Measurements from ENCODE around the gene EHMT1.

Gene EHMT1

DNA sequence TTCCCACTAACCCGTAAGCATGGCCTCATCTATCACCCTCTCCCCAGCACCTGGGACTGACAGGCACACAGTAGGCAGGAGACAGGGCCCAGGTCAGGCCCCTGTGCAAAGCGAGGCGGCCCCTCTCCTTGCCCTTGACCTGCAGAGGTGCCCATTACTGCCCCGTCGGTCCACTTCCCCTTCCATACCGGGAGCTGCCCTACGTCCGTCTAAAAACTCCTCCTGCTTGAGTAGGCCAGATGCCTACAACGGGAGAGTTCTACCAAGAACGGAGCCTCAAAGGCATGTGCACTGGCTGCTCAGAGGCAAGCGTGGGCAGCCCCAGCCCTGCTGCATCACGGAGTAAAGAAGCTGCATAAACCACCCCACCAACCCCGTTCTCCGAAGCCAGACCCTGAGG lies 35.5 kb upstream of the EHMT1 start:
- Histone ChIP-seq H2AK5ac (ENCODE audit: low read length, severe bottlenecking) (no peak overlapping the region), H3K9ac (ENCODE audit: low read length) (no peak overlapping the region), H2BK120ac (ENCODE audit: low read depth, low read length) (no peak overlapping the region), H3K4me2 (ENCODE audit: low read length, poor library complexity, severe bottlenecking) (no peak overlapping the region), H4K91ac (ENCODE audit: low read length) (no peak overlapping the region), H3K23ac (ENCODE audit: low read length in 2 of 2) (no peak overlapping the region), H3K36me3 (ENCODE audit: control insufficient read depth in 1 of 2, insufficient read depth in 2 of 2, low read depth in 1 of 2, low read length in 2 of 2) (peaks cover 79 to 83% of the 10 kb centered on the region in 2 experiments), H3K27ac (ENCODE audit: low read length, poor library complexity, severe bottlenecking) (no peak overlapping the region), H3K4ac (ENCODE audit: low read depth in 1 of 2, low read length in 2 of 2) (no peak overlapping the region), H3K9me3 (ENCODE audit: control insufficient read depth, low read length) (no peaks in the 10 kb centered on the region), H3K4me1 (ENCODE audit: control insufficient read depth, insufficient read depth, low read depth, low read length) (peaks cover 14% of the 10 kb centered on the region), H3K14ac (ENCODE audit: low read length in 2 of 2) (no peak overlapping the region), H2BK5ac (ENCODE audit: low read depth, low read length, poor library complexity, severe bottlenecking) (no peak overlapping the region), H4K8ac (ENCODE audit: low read length) (no peak overlapping the region), H3K18ac (ENCODE audit: low read depth in 1 of 2, low read length in 2 of 2) (no peak overlapping the region), H2BK15ac (ENCODE audit: low read depth, poor library complexity, severe bottlenecking) (no peak overlapping the region), H2AFZ (ENCODE audit: low read depth, low read length) (no peak overlapping the region), H3K4me3 (ENCODE audit: insufficient read depth in 1 of 2, low read depth in 1 of 2, low read length in 2 of 2) (no peak overlapping the region), H3K79me1 (replicated peaks; ENCODE audit: low read length, poor library complexity, severe bottlenecking) (peaks cover 51% of the 10 kb centered on the region), H2BK12ac (ENCODE audit: low read length in 2 of 2) (no peak overlapping the region), H3K27me3 (ENCODE audit: control insufficient read depth in 1 of 2, insufficient read depth in 1 of 2, low read length in 2 of 2) (no peaks in the 10 kb centered on the region)
- no peak for DNase-seq
- 92% methylated on average over 14 of the region's 14 CpGs for WGBS

DNA sequence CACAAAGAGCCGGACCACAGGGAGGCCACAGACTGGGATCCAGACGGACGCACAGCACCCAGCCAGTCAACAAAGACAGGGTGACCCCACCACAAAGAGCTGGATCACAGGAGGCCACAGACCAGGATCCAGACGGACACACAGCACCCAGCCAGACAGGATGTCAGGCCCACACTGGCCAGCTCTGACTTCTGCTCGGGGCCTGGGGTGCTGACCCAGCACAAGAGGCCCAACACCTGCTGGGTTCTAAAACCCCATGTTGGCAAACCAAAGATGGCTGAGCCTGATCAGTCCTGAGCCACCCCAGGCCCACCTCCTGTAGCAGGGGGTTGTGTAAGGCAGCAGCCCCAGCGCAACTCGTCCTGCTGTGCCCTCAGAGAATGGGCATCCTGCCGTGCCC lies 34.8 kb upstream of the EHMT1 start:
- H3K4ac ChIP-seq (ENCODE audit: low read depth in 1 of 2, low read length in 2 of 2): no peak overlapping the region
- no peaks in the 10 kb centered on the region for H3K27me3 ChIP-seq (ENCODE audit: control insufficient read depth in 1 of 2, insufficient read depth in 1 of 2, low read length in 2 of 2)
- no peak overlapping the region for H3K18ac ChIP-seq (ENCODE audit: low read depth in 1 of 2, low read length in 2 of 2)
- H3K36me3 ChIP-seq (ENCODE audit: control insufficient read depth in 1 of 2, insufficient read depth in 2 of 2, low read depth in 1 of 2, low read length in 2 of 2): peaks cover 84 to 86% of the 10 kb centered on the region in 2 experiments
- H3K79me1 ChIP-seq (replicated peaks; ENCODE audit: low read length, poor library complexity, severe bottlenecking): peaks cover 55% of the 10 kb centered on the region
- H3K14ac ChIP-seq (ENCODE audit: low read length in 2 of 2): no peak overlapping the region
- no peak overlapping the region for H2BK120ac ChIP-seq (ENCODE audit: low read depth, low read length)
- H3K9ac ChIP-seq (ENCODE audit: low read length): no peak overlapping the region
- no peak overlapping the region for H3K4me3 ChIP-seq (ENCODE audit: insufficient read depth in 1 of 2, low read depth in 1 of 2, low read length in 2 of 2)
- H2AFZ ChIP-seq (ENCODE audit: low read depth, low read length): no peak overlapping the region
- no peak overlapping the region for H3K23ac ChIP-seq (ENCODE audit: low read length in 2 of 2)
- WGBS: 92% methylated on average over 8 of the region's 8 CpGs
- no peak overlapping the region for H4K8ac ChIP-seq (ENCODE audit: low read length)
- no peak overlapping the region for H2BK15ac ChIP-seq (ENCODE audit: low read depth, poor library complexity, severe bottlenecking)
- H3K27ac ChIP-seq (ENCODE audit: low read length, poor library complexity, severe bottlenecking): no peak overlapping the region
- no peak for DNase-seq
- no peaks in the 10 kb centered on the region for H3K9me3 ChIP-seq (ENCODE audit: control insufficient read depth, low read length)
- no peak overlapping the region for H2BK12ac ChIP-seq (ENCODE audit: low read length in 2 of 2)
- H3K4me2 ChIP-seq (ENCODE audit: low read length, poor library complexity, severe bottlenecking): no peak overlapping the region
- H2AK5ac ChIP-seq (ENCODE audit: low read length, severe bottlenecking): no peak overlapping the region
- no peak overlapping the region for H4K91ac ChIP-seq (ENCODE audit: low read length)
- no peak overlapping the region for H2BK5ac ChIP-seq (ENCODE audit: low read depth, low read length, poor library complexity, severe bottlenecking)
- peaks cover 14% of the 10 kb centered on the region for H3K4me1 ChIP-seq (ENCODE audit: control insufficient read depth, insufficient read depth, low read depth, low read length)

DNA sequence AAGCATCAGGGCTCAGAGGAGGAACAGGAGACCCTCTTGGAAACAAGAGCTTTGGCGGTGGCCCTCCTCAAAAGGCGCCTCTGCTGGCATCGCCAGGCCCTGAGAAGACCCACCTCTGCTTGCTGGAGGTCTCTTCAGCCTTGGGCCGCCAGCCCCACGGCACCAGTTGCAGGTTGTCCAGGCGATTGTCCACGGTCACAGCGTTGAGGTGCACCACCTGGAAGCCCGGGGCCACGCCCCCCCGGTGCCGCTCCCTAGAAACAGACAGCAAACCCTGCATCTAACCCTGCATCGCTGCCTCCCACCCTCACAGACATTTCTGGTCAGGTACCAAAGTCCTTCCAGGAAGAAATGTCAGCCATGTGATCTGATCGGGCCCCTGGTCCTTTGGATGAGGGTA lies 32.0 kb upstream of the EHMT1 start:
- Histone ChIP-seq H2AFZ (ENCODE audit: low read depth, low read length) (no peak overlapping the region), H4K91ac (ENCODE audit: low read length) (no peak overlapping the region), H2BK5ac (ENCODE audit: low read depth, low read length, poor library complexity, severe bottlenecking) (no peak overlapping the region), H4K8ac (ENCODE audit: low read length) (no peak overlapping the region), H2BK15ac (ENCODE audit: low read depth, poor library complexity, severe bottlenecking) (no peak overlapping the region), H3K18ac (ENCODE audit: low read depth in 1 of 2, low read length in 2 of 2) (no peak overlapping the region), H3K4ac (ENCODE audit: low read depth in 1 of 2, low read length in 2 of 2) (no peak overlapping the region), H3K4me3 (ENCODE audit: insufficient read depth in 1 of 2, low read depth in 1 of 2, low read length in 2 of 2) (no peak overlapping the region), H3K23ac (ENCODE audit: low read length in 2 of 2) (peak overlapping the region in 1 of 2 experiments; percentile 48), H3K27me3 (ENCODE audit: control insufficient read depth in 1 of 2, insufficient read depth in 1 of 2, low read length in 2 of 2) (no peaks in the 10 kb centered on the region), H2BK120ac (ENCODE audit: low read depth, low read length) (no peak overlapping the region), H3K27ac (ENCODE audit: low read length, poor library complexity, severe bottlenecking) (no peak overlapping the region), H2BK12ac (ENCODE audit: low read length in 2 of 2) (no peak overlapping the region), H3K9me3 (ENCODE audit: control insufficient read depth, low read length) (no peaks in the 10 kb centered on the region), H3K4me1 (ENCODE audit: control insufficient read depth, insufficient read depth, low read depth, low read length) (peaks cover 10% of the 10 kb centered on the region), H3K14ac (ENCODE audit: low read length in 2 of 2) (no peak overlapping the region), H3K79me1 (replicated peaks; ENCODE audit: low read length, poor library complexity, severe bottlenecking) (peaks cover 56% of the 10 kb centered on the region), H3K36me3 (ENCODE audit: control insufficient read depth in 1 of 2, insufficient read depth in 2 of 2, low read depth in 1 of 2, low read length in 2 of 2) (peaks cover 63 to 67% of the 10 kb centered on the region in 2 experiments), H3K4me2 (ENCODE audit: low read length, poor library complexity, severe bottlenecking) (no peak overlapping the region), H3K9ac (ENCODE audit: low read length) (no peak overlapping the region), H2AK5ac (ENCODE audit: low read length, severe bottlenecking) (no peak overlapping the region)
- WGBS: 99% methylated on average over 14 of the region's 14 CpGs
- no peak for DNase-seq

DNA sequence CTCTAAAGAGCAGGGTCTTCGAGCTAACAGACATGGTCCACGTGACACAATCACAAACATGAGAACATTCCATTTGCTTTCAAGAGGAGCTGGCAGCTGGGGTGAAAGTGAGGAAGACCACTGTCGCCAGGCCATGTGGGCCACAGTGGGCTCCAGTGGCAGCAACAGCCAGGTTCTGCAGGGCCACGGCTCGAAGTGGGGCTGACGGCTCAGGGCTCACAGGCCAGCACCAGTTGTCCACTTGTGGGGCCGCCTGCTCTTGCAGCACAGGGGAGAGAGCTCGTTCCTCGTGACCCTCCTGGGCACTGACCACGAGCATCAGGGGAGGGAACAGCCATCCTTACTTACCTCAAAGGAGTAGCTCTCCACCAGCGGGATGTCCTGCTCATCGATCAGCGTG lies 30.5 kb upstream of the EHMT1 start:
- Histone ChIP-seq H2AFZ (ENCODE audit: low read depth, low read length) (no peak overlapping the region), H3K79me1 (replicated peaks; ENCODE audit: low read length, poor library complexity, severe bottlenecking) (peaks cover 54% of the 10 kb centered on the region), H3K23ac (ENCODE audit: low read length in 2 of 2) (no peak overlapping the region), H3K9ac (ENCODE audit: low read length) (peak overlapping the region; percentile 89), H3K4ac (ENCODE audit: low read depth in 1 of 2, low read length in 2 of 2) (no peak overlapping the region), H3K4me2 (ENCODE audit: low read length, poor library complexity, severe bottlenecking) (no peak overlapping the region), H3K4me3 (ENCODE audit: insufficient read depth in 1 of 2, low read depth in 1 of 2, low read length in 2 of 2) (no peak overlapping the region), H2BK5ac (ENCODE audit: low read depth, low read length, poor library complexity, severe bottlenecking) (no peak overlapping the region), H3K14ac (ENCODE audit: low read length in 2 of 2) (no peak overlapping the region), H4K8ac (ENCODE audit: low read length) (no peak overlapping the region), H3K18ac (ENCODE audit: low read depth in 1 of 2, low read length in 2 of 2) (no peak overlapping the region), H2BK120ac (ENCODE audit: low read depth, low read length) (no peak overlapping the region), H3K9me3 (ENCODE audit: control insufficient read depth, low read length) (no peaks in the 10 kb centered on the region), H2AK5ac (ENCODE audit: low read length, severe bottlenecking) (no peak overlapping the region), H3K27me3 (ENCODE audit: control insufficient read depth in 1 of 2, insufficient read depth in 1 of 2, low read length in 2 of 2) (no peaks in the 10 kb centered on the region), H4K91ac (ENCODE audit: low read length) (no peak overlapping the region), H3K27ac (ENCODE audit: low read length, poor library complexity, severe bottlenecking) (no peak overlapping the region), H3K36me3 (ENCODE audit: control insufficient read depth in 1 of 2, insufficient read depth in 2 of 2, low read depth in 1 of 2, low read length in 2 of 2) (peaks cover 48 to 52% of the 10 kb centered on the region in 2 experiments), H2BK15ac (ENCODE audit: low read depth, poor library complexity, severe bottlenecking) (no peak overlapping the region), H2BK12ac (ENCODE audit: low read length in 2 of 2) (no peak overlapping the region), H3K4me1 (ENCODE audit: control insufficient read depth, insufficient read depth, low read depth, low read length) (peaks cover 10% of the 10 kb centered on the region)
- no peak for DNase-seq
- WGBS: 94% methylated on average over 12 of the region's 13 CpGs
